ENCODE data around the gene SAMD13. TPM values are rescaled to one million over a fixed set of nuclear protein-coding genes. Genes with fewer than 3 reads are reported as not detected.

Gene SAMD13
- total and polyA plus RNA-seq, 2 of the 8 experiments (the other 6 are each of a cell fraction or from before 2014, with no cell fraction given), result 0.86 to 2.3 TPM

DNA sequence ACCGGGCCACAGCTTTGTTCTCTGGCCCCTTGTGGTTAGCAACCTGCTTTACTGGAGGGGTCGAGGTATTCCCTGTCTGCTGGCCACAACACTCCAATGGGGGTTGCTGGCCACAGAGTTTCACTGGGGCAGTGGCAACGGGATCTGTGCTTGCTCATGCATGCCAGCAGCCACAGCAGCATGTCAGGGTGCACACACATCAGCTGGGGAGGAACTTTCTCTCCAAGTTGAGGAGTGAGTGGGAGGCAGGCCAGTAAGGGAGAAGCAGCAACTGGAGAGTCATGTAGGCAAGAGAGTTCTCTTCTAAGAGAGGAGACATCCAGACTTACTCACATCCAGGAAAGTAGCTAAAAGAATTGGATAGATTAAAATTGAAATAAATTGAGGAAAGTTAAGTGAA is 38.0 kb downstream of the SAMD13 start:
- H3K4me2 ChIP-seq (ENCODE audit: insufficient read depth in 1 of 2, low read depth in 2 of 2, low read length in 2 of 2), result no peak overlapping the region
- no peak overlapping the region for H4K91ac ChIP-seq (replicated peaks; ENCODE audit: insufficient read length, low read length)
- H3K23ac ChIP-seq (ENCODE audit: insufficient read length), result no peak overlapping the region
- H3K9me3 ChIP-seq (ENCODE audit: insufficient read depth in 2 of 2, low read depth in 1 of 2, low read length in 1 of 2), result peaks cover 5 to 6% of the 10 kb centered on the region in 2 experiments; a peak in 3 of 4 replicates
- no peaks in the 10 kb centered on the region for H4K20me1 ChIP-seq (replicated peaks in 1 of 2; ENCODE audit: control insufficient read depth in 1 of 2, insufficient read depth in 2 of 2, low read length in 2 of 2)
- no peaks in the 10 kb centered on the region for H3K23me2 ChIP-seq (ENCODE audit: low read depth, low read length)
- H3K27ac ChIP-seq (ENCODE audit: low read depth, low read length), result no peak overlapping the region
- H2AFZ ChIP-seq (ENCODE audit: low read length), result no peak overlapping the region
- WGBS, 2 experiments (ENCODE audit: extremely low coverage in 1 of 2, insufficient coverage in 1 of 2, insufficient read length in 1 of 2, insufficient replicate concordance in 2 of 2, low coverage in 1 of 2, low lambda C conversion rate in 2 of 2, missing lambda C conversion rate in 1 of 2), result 92% methylated on average over 3 of the region's 3 CpGs; no CpG with 5 or more reads in 1 of the 2 experiments
- H3K4ac ChIP-seq (replicated peaks; ENCODE audit: insufficient read length, low read depth, low read length), result no peak overlapping the region
- no peak overlapping the region for H3K18ac ChIP-seq (ENCODE audit: extremely low read depth, low read length)
- no peak overlapping the region for H2BK5ac ChIP-seq (ENCODE audit: low read depth, low read length)
- POLR2A ChIA-PET (ENCODE audit: partially characterized antibody), result no interaction called here
- no peaks in the 10 kb centered on the region for H3K36me3 ChIP-seq (ENCODE audit: control insufficient read depth in 2 of 4, insufficient read depth in 4 of 4, low read length in 3 of 4)
- H3K14ac ChIP-seq (ENCODE audit: insufficient read length), result no peak overlapping the region
- H3K4me3 ChIP-seq (ENCODE audit: extremely low read depth in 1 of 4, insufficient read depth in 2 of 4, low read depth in 3 of 4, low read length in 4 of 4), result no peak overlapping the region
- no peaks in the 10 kb centered on the region for H3K79me1 ChIP-seq (ENCODE audit: low read depth, low read length)
- H4K5ac ChIP-seq (ENCODE audit: insufficient read length, low read depth, low read length), result no peak overlapping the region
- H2BK15ac ChIP-seq (ENCODE audit: low read length), result no peak overlapping the region
- DNase-seq (ENCODE audit: low read depth in 1 of 2, low spot score in 2 of 2), result no peak
- H3K56ac ChIP-seq (replicated peaks; ENCODE audit: insufficient read length, low read depth, low read length), result no peak overlapping the region
- no peak overlapping the region for H2BK12ac ChIP-seq (ENCODE audit: low read depth, low read length)
- H2AK5ac ChIP-seq (ENCODE audit: low read depth, low read length), result no peak overlapping the region
- no peaks in the 10 kb centered on the region for H3K27me3 ChIP-seq (replicated peaks in 1 of 4; ENCODE audit: control insufficient read depth in 3 of 4, extremely low read depth in 1 of 4, insufficient read depth in 3 of 4, low read length in 3 of 4)
- H4K8ac ChIP-seq (ENCODE audit: extremely low read depth, insufficient read depth, low read length), result no peak overlapping the region
- H3K9ac ChIP-seq (replicated peaks in 1 of 4; ENCODE audit: extremely low read depth in 1 of 4, low read depth in 3 of 4, low read length in 3 of 4), result no peak overlapping the region
- no peak overlapping the region for H2BK20ac ChIP-seq (ENCODE audit: low read length)
- no peak for FAIRE-seq
- no peaks in the 10 kb centered on the region for H3K79me2 ChIP-seq (ENCODE audit: control insufficient read depth in 1 of 2, insufficient read depth in 2 of 2, low read length in 2 of 2)
- no peaks in the 10 kb centered on the region for H3K4me1 ChIP-seq (replicated peaks in 1 of 4; ENCODE audit: control insufficient read depth in 3 of 4, insufficient read depth in 4 of 4, low read length in 3 of 4)
- CTCF ChIA-PET (ENCODE audit: partially characterized antibody), result interaction anchor here (1.2 kb wide), 1 partner anchor 36 kb away, joined by 3 read pairs; no protein-coding TSS in a partner anchor
- H2BK120ac ChIP-seq (replicated peaks; ENCODE audit: low read depth, low read length), result no peak overlapping the region
- no peak for TF ChIP-seq SP1 (IDR thresholded peaks at IDR 0.05; ENCODE audit: low read depth, low read length)
- TF ChIP-seq CBX5 (IDR thresholded peaks at IDR 0.05; ENCODE audit: low read depth, low read length), result no peak
- no peak for TF ChIP-seq POU5F1 (IDR thresholded peaks at IDR 0.05; ENCODE audit: low read depth, low read length)
- no peak for TF ChIP-seq RFX5 (IDR thresholded peaks at IDR 0.05; ENCODE audit: borderline replicate concordance, low read depth, low read length)
- TF ChIP-seq JUND (IDR thresholded peaks at IDR 0.05; ENCODE audit: low read length), result no peak
